GM21528 (cell line): ENCODE results near the gene PTK7.

Source experiments
- ATAC-seq: cut with Tn5 transposase; IDR thresholded peaks from one replicate; pipeline ENCODE4 v1.9.1; 2021; ENCODE audit warnings: mild to moderate bottlenecking, moderate library complexity; ENCODE audit not compliant: unreplicated experiment, low FRiP score

Gene PTK7

GRCh38 chr6:43141644-43142043, 65.5 kb downstream of the PTK7 start:
- ATAC-seq, result no peak

- ATAC-seq, result no peak
Measured at GRCh38 chr6:43142101-43142500, 66.0 kb downstream of the PTK7 start.

- ATAC-seq, result no peak
Measured at GRCh38 chr6:43143235-43144128, 67.4 kb downstream of the PTK7 start.

GRCh38 chr6:43144879-43145278, 68.8 kb downstream of the PTK7 start:
- ATAC-seq, result no peak

GRCh38 chr6:43146261-43146660, 70.1 kb downstream of the PTK7 start:
- no peak for ATAC-seq

GRCh38 chr6:43146709-43147688, 70.9 kb downstream of the PTK7 start:
- no peak for ATAC-seq

- ATAC-seq, result no peak
Measured at GRCh38 chr6:43147691-43148477, 71.8 kb downstream of the PTK7 start.

- ATAC-seq, result no peak
Measured at GRCh38 chr6:43149265-43149664, 73.2 kb downstream of the PTK7 start.

- ATAC-seq, result no peak
Measured at GRCh38 chr6:43150051-43150751, 74.1 kb downstream of the PTK7 start.

GRCh38 chr6:43159599-43159998, 83.5 kb downstream of the PTK7 start:
- no peak for ATAC-seq

- no peak for ATAC-seq
Measured at GRCh38 chr6:43163899-43164298, 87.8 kb downstream of the PTK7 start.

GRCh38 chr6:43170417-43170930, 94.4 kb downstream of the PTK7 start:
- ATAC-seq, result no peak

- ATAC-seq, result peak; percentile 56
Measured at GRCh38 chr6:43170931-43171706, 95.0 kb downstream of the PTK7 start, which contains the start of gene SRF. Gene SRF (plus strand): TSS chr6:43171269. CDS start chr6:43171657, 388 bp downstream.

GRCh38 chr6:43171707-43172103, 95.6 kb downstream of the PTK7 start:
- peak; percentile 1 for ATAC-seq

- no peak for ATAC-seq
Measured at GRCh38 chr6:43172104-43173007, 96.2 kb downstream of the PTK7 start.

- no peak for ATAC-seq
Measured at GRCh38 chr6:43173591-43174262, 97.6 kb downstream of the PTK7 start.
